ENCODE data around the gene ELMO1. TPM values are rescaled to one million over a fixed set of nuclear protein-coding genes. Genes with fewer than 3 reads are reported as not detected.
A peak's percentile ranks its signal among the peaks of the same experiment; 100 is the strongest.

Gene ELMO1
- total RNA-seq, 1 donor from 2014 or later = 151 TPM

DNA sequence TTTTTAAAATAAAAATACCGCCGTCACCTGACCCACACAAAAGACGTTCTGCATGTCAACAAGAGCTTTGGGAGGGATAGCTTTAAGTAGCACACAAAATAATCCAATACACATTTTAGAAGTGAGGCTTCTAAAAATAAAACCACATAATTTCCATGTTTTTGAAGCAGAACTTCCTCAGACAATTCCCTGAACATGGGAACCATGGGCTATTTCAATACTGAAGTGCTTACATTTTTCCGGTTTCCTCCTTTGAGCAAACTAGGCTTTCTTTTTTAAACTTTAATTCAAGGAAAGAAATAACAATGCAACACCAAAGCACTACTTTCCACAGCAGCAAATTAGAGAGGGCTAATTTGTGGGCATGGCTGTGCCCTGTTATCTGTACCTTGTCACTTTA, 59.9 kb downstream of the ELMO1 start:
- H3K9me3 Mint-ChIP-seq (ENCODE audit: unreplicated experiment) = no peaks in the 10 kb centered on the region
- DNase-seq (ENCODE audit: low spot score) = no peak
- peaks cover 15% of the 10 kb centered on the region for H3K36me3 Mint-ChIP-seq (ENCODE audit: low read depth, unreplicated experiment)
- TF ChIP-seq, protein P1, sequence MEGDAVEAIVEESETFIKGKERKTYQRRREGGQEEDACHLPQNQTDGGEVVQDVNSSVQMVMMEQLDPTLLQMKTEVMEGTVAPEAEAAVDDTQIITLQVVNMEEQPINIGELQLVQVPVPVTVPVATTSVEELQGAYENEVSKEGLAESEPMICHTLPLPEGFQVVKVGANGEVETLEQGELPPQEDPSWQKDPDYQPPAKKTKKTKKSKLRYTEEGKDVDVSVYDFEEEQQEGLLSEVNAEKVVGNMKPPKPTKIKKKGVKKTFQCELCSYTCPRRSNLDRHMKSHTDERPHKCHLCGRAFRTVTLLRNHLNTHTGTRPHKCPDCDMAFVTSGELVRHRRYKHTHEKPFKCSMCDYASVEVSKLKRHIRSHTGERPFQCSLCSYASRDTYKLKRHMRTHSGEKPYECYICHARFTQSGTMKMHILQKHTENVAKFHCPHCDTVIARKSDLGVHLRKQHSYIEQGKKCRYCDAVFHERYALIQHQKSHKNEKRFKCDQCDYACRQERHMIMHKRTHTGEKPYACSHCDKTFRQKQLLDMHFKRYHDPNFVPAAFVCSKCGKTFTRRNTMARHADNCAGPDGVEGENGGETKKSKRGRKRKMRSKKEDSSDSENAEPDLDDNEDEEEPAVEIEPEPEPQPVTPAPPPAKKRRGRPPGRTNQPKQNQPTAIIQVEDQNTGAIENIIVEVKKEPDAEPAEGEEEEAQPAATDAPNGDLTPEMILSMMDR (IDR thresholded peaks at IDR 0.05; ENCODE audit: unreplicated experiment) = no peak
- H3K4me3 Mint-ChIP-seq (ENCODE audit: unreplicated experiment) = peak overlapping the region; percentile 21
- peaks cover 47% of the 10 kb centered on the region for H3K4me1 Mint-ChIP-seq (ENCODE audit: unreplicated experiment)
- peaks cover 6% of the 10 kb centered on the region for H3K27me3 Mint-ChIP-seq (ENCODE audit: unreplicated experiment)
- peak overlapping the region; percentile 81 for H3K27ac Mint-ChIP-seq (ENCODE audit: unreplicated experiment)

DNA sequence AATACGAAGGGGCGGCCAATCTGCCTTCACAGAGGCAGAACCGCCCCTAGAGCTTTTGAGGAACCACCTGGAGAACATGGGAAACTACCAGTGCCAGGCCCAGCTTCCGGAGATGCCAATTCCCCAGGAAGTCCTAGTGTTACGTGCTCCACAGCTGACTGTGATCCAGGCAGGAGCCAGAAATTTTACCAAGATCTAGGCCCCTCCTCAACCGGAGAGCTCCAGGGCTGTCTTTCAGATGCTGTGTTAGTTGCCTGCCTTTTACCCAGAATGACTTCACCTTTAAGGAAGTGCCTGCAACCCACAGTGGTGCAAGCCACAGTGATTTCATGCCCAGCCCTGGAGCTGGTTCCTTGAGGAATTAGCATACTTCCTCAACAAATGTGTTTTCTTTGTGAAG, 62.9 kb downstream of the ELMO1 start:
- TF ChIP-seq, protein P1 (IDR thresholded peaks at IDR 0.05; ENCODE audit: unreplicated experiment) = no peak
- H3K27ac Mint-ChIP-seq (ENCODE audit: unreplicated experiment) = peak overlapping the region; percentile 84
- H3K27me3 Mint-ChIP-seq (ENCODE audit: unreplicated experiment) = peaks cover 6% of the 10 kb centered on the region
- H3K36me3 Mint-ChIP-seq (ENCODE audit: low read depth, unreplicated experiment) = peaks cover 11% of the 10 kb centered on the region
- no peak overlapping the region for H3K4me3 Mint-ChIP-seq (ENCODE audit: unreplicated experiment)
- H3K4me1 Mint-ChIP-seq (ENCODE audit: unreplicated experiment) = peaks cover 50% of the 10 kb centered on the region
- H3K9me3 Mint-ChIP-seq (ENCODE audit: unreplicated experiment) = no peaks in the 10 kb centered on the region
- no peak for DNase-seq (ENCODE audit: low spot score)

- peaks cover 66% of the 10 kb centered on the region for H3K4me1 Mint-ChIP-seq (ENCODE audit: unreplicated experiment)
- H3K27ac Mint-ChIP-seq (ENCODE audit: unreplicated experiment) = peak overlapping the region; percentile 83
- peaks cover 13% of the 10 kb centered on the region for H3K27me3 Mint-ChIP-seq (ENCODE audit: unreplicated experiment)
- DNase-seq (ENCODE audit: low spot score) = no peak
- H3K36me3 Mint-ChIP-seq (ENCODE audit: low read depth, unreplicated experiment) = peaks cover 34% of the 10 kb centered on the region
- no peaks in the 10 kb centered on the region for H3K9me3 Mint-ChIP-seq (ENCODE audit: unreplicated experiment)
- TF ChIP-seq, protein P1 (IDR thresholded peaks at IDR 0.05; ENCODE audit: unreplicated experiment) = no peak
- H3K4me3 Mint-ChIP-seq (ENCODE audit: unreplicated experiment) = no peak overlapping the region
These were observed 66.0 kb downstream of the ELMO1 start for GRCh38 chr7:37382546-37383088.

- Mint-ChIP-seq H3K4me1 (ENCODE audit: unreplicated experiment) (peaks cover 57% of the 10 kb centered on the region), H3K36me3 (ENCODE audit: low read depth, unreplicated experiment) (peaks cover 41% of the 10 kb centered on the region), H3K27ac (ENCODE audit: unreplicated experiment) (peak overlapping the region; percentile 68), H3K9me3 (ENCODE audit: unreplicated experiment) (peaks cover 4% of the 10 kb centered on the region), H3K4me3 (ENCODE audit: unreplicated experiment) (peak overlapping the region; percentile 21), H3K27me3 (ENCODE audit: unreplicated experiment) (peaks cover 13% of the 10 kb centered on the region)
- no peak for DNase-seq (ENCODE audit: low spot score)
- TF ChIP-seq, protein P1 (IDR thresholded peaks at IDR 0.05; ENCODE audit: unreplicated experiment) = no peak
These were observed 67.8 kb downstream of the ELMO1 start for GRCh38 chr7:37380831-37381230.

GRCh38 chr7:37379546-37380277, 69.0 kb downstream of the ELMO1 start:
- peaks cover 13% of the 10 kb centered on the region for H3K27me3 Mint-ChIP-seq (ENCODE audit: unreplicated experiment)
- peaks cover 4% of the 10 kb centered on the region for H3K9me3 Mint-ChIP-seq (ENCODE audit: unreplicated experiment)
- peaks cover 50% of the 10 kb centered on the region for H3K4me1 Mint-ChIP-seq (ENCODE audit: unreplicated experiment)
- TF ChIP-seq, protein P1 (IDR thresholded peaks at IDR 0.05; ENCODE audit: unreplicated experiment) = no peak
- peak overlapping the region; percentile 67 for H3K27ac Mint-ChIP-seq (ENCODE audit: unreplicated experiment)
- DNase-seq (ENCODE audit: low spot score) = no peak
- peaks cover 36% of the 10 kb centered on the region for H3K36me3 Mint-ChIP-seq (ENCODE audit: low read depth, unreplicated experiment)
- peak overlapping the region; percentile 24 for H3K4me3 Mint-ChIP-seq (ENCODE audit: unreplicated experiment)

All from endothelial cell (in vitro differentiated cells).